Neural crest cell (in vitro differentiated cells): Measurements from ENCODE around the gene MILR1. TPM values are rescaled to one million over a fixed set of nuclear protein-coding genes. Genes with fewer than 3 reads are reported as not detected.

Source experiments
- DNase-seq: peaks from one replicate; pipeline ENCODE4 v3.0.0; 2021; ENCODE audit warnings: low read depth, mixed read lengths, low spot score
- H3K27ac Mint-ChIP-seq: one replicate; pipeline ENCODE4 v1.8.0; 2021; ENCODE audit warnings: mild to moderate bottlenecking, mixed read lengths; ENCODE audit not compliant: unreplicated experiment
- H3K27me3 Mint-ChIP-seq: 2 replicates; pipeline ENCODE4 v1.8.0; 2021; ENCODE audit warnings: low read depth, mild to moderate bottlenecking, mixed read lengths
- H3K36me3 Mint-ChIP-seq: 2 replicates; pipeline ENCODE4 v1.8.0; 2021; ENCODE audit warnings: low read depth, mild to moderate bottlenecking, mixed read lengths
- H3K4me1 Mint-ChIP-seq: 2 replicates; pipeline ENCODE4 v1.8.0; 2021; ENCODE audit warnings: mixed read lengths
- H3K4me3 Mint-ChIP-seq: one replicate; pipeline ENCODE4 v1.8.0; 2021; ENCODE audit warnings: mild to moderate bottlenecking, mixed read lengths
- H3K9me3 Mint-ChIP-seq: 2 replicates; pipeline ENCODE4 v1.8.0; 2021; ENCODE audit warnings: mixed read lengths
- long read RNA-seq: library from polyadenylated mRNA; unstranded; transcript quantifications from one replicate; pipeline ENCODE4 v2.0.0, GENCODE V29; 2020
- total RNA-seq: library from RNA; stranded (reverse); gene quantifications from 2 replicates; pipeline ENCODE4 v1.2.1, GENCODE V29; 2021
- TF ChIP-seq, protein P1 (sequence below): fragments of 200-600 bp; sonication (generic); conservative IDR thresholded peaks from 2 replicates; pipeline ENCODE4 v1.5.0; 2021; ENCODE audit warnings: antibody characterized with exemption, mild to moderate bottlenecking

Gene MILR1, protein sequence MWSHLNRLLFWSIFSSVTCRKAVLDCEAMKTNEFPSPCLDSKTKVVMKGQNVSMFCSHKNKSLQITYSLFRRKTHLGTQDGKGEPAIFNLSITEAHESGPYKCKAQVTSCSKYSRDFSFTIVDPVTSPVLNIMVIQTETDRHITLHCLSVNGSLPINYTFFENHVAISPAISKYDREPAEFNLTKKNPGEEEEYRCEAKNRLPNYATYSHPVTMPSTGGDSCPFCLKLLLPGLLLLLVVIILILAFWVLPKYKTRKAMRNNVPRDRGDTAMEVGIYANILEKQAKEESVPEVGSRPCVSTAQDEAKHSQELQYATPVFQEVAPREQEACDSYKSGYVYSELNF
- not detected in 2 replicates for total RNA-seq
- long read RNA-seq: 0 reads

DNA sequence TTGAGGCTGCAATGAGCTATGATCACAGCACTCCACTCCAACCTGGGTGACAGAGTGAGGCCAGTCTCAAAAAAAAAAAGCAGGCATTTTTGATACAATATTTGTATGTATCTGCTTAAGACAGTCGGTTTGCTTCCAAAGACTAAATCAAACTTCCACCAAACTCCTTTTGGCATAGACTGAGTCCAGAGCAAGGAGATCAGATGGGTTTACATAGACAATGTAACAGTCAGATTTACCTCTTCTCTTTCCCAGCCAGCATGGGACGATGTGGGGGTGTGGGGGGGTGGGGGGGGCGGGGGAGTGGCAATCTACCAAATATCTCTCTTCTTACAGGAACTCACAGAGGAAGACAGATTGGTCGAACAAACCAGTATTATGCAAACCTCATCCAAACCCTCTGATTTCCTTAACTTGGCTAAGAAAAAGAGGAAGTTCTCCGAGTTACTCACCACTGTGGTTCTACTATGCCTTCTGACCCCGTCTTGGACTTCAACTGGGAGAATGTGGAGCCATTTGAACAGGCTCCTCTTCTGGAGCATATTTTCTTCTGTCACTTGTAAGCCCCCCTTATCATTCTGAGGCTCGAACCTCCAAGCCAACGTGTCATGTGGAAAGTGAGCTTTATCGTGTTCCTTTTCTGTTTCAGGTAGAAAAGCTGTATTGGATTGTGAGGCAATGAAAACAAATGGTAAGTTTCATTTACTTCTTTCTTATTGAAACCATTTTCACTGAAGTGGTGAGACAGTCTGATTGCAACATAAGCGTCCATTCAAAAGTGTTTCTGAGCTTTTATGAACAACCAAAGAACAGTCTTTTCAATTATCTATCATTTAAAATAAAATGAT lies at the start of gene MILR1:
Gene MILR1, plus strand, starts transcription at position 451 of the 848 bp plus-strand sequence. Its CDS starts 54 bp downstream, at position 505.
- H3K27ac Mint-ChIP-seq: no peak within 1 kb of the TSS

DNA sequence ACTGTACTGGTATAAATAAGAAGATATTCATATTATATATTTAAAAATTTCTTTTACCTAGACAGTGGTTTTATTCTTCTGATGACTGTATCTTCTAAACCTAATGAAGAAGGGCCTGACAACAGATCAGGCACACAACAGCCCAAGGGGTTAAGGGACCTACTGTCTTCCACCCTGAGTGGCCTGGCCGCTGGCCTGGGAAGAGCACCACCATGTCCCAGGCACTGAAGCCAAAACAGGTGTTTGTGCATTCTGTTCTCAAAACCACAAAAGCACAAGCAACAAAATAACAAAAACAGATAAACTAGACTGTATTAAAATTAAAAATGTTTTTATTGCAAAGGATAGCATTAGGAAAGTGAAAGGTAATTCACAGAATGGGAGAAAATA lies 49.2 kb upstream of the MILR1 start:
- Mint-ChIP-seq H3K36me3 (no peaks in the 10 kb centered on the region), H3K4me3 (no peak overlapping the region), H3K9me3 (no peaks in the 10 kb centered on the region), H3K4me1 (no peaks in the 10 kb centered on the region), H3K27me3 (no peaks in the 10 kb centered on the region), H3K27ac (no peak overlapping the region)
- no peak for DNase-seq
- TF ChIP-seq, protein P1, sequence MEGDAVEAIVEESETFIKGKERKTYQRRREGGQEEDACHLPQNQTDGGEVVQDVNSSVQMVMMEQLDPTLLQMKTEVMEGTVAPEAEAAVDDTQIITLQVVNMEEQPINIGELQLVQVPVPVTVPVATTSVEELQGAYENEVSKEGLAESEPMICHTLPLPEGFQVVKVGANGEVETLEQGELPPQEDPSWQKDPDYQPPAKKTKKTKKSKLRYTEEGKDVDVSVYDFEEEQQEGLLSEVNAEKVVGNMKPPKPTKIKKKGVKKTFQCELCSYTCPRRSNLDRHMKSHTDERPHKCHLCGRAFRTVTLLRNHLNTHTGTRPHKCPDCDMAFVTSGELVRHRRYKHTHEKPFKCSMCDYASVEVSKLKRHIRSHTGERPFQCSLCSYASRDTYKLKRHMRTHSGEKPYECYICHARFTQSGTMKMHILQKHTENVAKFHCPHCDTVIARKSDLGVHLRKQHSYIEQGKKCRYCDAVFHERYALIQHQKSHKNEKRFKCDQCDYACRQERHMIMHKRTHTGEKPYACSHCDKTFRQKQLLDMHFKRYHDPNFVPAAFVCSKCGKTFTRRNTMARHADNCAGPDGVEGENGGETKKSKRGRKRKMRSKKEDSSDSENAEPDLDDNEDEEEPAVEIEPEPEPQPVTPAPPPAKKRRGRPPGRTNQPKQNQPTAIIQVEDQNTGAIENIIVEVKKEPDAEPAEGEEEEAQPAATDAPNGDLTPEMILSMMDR: no peak

More for the DNA sequence above, at the start of gene MILR1:
- DNase-seq: no peak
- Mint-ChIP-seq H3K27me3 (no peaks in the 10 kb centered on the region), H3K36me3 (no peaks in the 10 kb centered on the region), H3K4me1 (no peaks in the 10 kb centered on the region), H3K9me3 (no peaks in the 10 kb centered on the region), H3K4me3 (no peak within 1 kb of the TSS)
- TF ChIP-seq, protein P1: no peak

DNA sequence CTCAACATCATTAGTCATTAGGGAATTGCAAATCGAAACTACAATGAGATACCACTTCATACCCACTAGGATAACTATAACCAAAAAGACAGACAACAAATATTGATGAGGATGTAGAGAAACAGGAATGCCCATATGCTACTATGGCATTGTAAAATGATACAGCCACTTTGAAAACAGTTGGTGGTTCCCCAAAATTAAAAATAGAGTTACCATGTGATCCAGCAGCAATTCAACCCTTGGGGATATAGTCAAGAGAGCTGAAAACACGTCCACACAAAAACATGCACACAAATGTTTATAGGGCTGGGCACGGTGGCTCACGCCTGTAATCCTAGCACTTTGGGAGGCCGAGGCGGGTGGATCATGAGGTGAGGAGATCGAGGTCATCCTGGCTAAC lies 48.3 kb upstream of the MILR1 start:
- H3K27me3 Mint-ChIP-seq: no peaks in the 10 kb centered on the region
- DNase-seq: no peak
- TF ChIP-seq, protein P1: no peak
- no peak overlapping the region for H3K27ac Mint-ChIP-seq
- no peaks in the 10 kb centered on the region for H3K4me1 Mint-ChIP-seq
- H3K9me3 Mint-ChIP-seq: no peaks in the 10 kb centered on the region
- H3K4me3 Mint-ChIP-seq: no peak overlapping the region
- H3K36me3 Mint-ChIP-seq: no peaks in the 10 kb centered on the region

DNA sequence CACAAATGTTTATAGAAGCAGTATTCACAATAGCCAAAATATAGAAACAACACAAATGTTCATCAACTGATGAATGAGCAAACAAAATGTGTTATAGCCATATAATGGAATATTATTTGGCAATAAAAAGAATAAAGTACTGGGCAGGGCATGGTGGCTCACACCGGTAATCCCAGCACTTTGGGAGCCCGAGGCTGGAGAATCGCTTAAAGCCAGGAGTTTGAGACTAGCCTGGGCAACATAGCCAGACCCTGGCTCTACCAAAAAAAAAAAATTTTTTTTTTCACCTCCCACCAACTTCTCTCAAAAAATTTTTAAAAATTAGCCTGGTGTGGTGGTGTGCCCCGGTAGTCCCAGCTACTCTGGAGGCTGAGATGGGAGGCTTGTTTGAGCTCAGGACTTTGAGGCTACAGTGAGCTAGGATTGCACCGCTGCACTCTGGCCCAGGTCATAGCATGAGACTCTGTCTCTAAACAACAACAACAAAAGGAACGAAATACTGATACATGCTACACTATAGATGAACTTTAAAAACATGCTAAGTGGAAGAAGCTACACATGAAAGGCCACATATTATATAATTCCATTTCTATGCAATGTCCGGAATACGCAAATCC lies 47.6 kb upstream of the MILR1 start:
- Mint-ChIP-seq H3K36me3 (no peaks in the 10 kb centered on the region), H3K9me3 (no peaks in the 10 kb centered on the region), H3K4me1 (no peaks in the 10 kb centered on the region), H3K27me3 (no peaks in the 10 kb centered on the region), H3K4me3 (no peak overlapping the region), H3K27ac (no peak overlapping the region)
- TF ChIP-seq, protein P1: no peak
- DNase-seq: no peak

DNA sequence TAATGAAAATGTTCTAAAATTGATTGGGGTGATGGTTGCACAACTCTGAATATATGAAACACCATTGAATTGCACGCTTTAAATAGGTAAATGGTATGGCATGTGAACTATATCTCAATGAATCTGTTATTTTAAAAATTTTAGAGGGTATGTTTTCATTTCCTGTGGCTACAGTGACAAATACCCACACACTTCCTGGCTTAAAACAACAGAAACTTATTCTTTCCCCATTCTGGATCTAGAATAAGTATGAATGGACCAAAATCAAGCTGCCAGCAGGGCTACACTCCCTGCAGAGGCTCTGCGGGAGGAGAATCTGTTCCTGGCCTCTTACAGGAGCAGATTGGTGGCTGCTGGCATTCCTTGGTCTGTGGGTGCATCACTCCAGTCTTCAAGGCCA lies 47.0 kb upstream of the MILR1 start:
- no peak overlapping the region for H3K27ac Mint-ChIP-seq
- H3K9me3 Mint-ChIP-seq: no peaks in the 10 kb centered on the region
- TF ChIP-seq, protein P1: no peak
- H3K4me3 Mint-ChIP-seq: no peak overlapping the region
- H3K27me3 Mint-ChIP-seq: no peaks in the 10 kb centered on the region
- no peaks in the 10 kb centered on the region for H3K4me1 Mint-ChIP-seq
- DNase-seq: no peak
- no peaks in the 10 kb centered on the region for H3K36me3 Mint-ChIP-seq
